Mesendoderm (in vitro differentiated cells): ENCODE measurements around the gene KRTAP1-4.

Source experiments
- DNase-seq: peaks from one replicate; pipeline ENCODE4 v3.0.0; 2013
- H2AK5ac ChIP-seq: 2 replicates; pipeline ENCODE4 v1.6.1; 2013; ENCODE audit warnings: low read length, inconsistent platforms
- H2BK120ac ChIP-seq: 2 replicates; pipeline ENCODE4 v1.6.1; 2013; ENCODE audit warnings: low read depth, mild to moderate bottlenecking, low read length, moderate library complexity, mixed read lengths
- H2BK15ac ChIP-seq: replicated peaks from 2 replicates; pipeline ENCODE4 v1.6.1; 2013; ENCODE audit warnings: low read depth, mild to moderate bottlenecking, moderate library complexity
- H2BK5ac ChIP-seq: 2 replicates; pipeline ENCODE4 v1.6.1; 2013; ENCODE audit warnings: low read length, inconsistent platforms
- H3K18ac ChIP-seq: 2 replicates; pipeline ENCODE4 v1.6.1; 2013; ENCODE audit warnings: mild to moderate bottlenecking, low read length, mixed read lengths
- H3K23ac ChIP-seq: one replicate; pipeline ENCODE4 v1.6.1; 2013; ENCODE audit warnings: low read length
- H3K27ac ChIP-seq: 2 replicates; pipeline ENCODE4 v1.5.1; 2013; ENCODE audit warnings: low read depth, mild to moderate bottlenecking, inconsistent platforms, low read length, moderate library complexity
- H3K27me3 ChIP-seq: 2 replicates; pipeline ENCODE4 v1.6.1; 2013; ENCODE audit warnings: low read length, control low read depth, mild to moderate bottlenecking, inconsistent platforms; ENCODE audit not compliant: insufficient read depth, poor library complexity
- H3K36me3 ChIP-seq: 2 replicates; pipeline ENCODE4 v1.6.1; 2013; ENCODE audit warnings: low read length, inconsistent platforms; ENCODE audit not compliant: control insufficient read depth, insufficient read depth
- H3K4ac ChIP-seq: one replicate; pipeline ENCODE4 v1.6.1; 2013; ENCODE audit warnings: low read depth, mild to moderate bottlenecking, low read length, moderate library complexity
- H3K4me1 ChIP-seq: 2 replicates; pipeline ENCODE4 v1.6.1; 2013; ENCODE audit warnings: low read depth, low read length, inconsistent platforms; ENCODE audit not compliant: control insufficient read depth
- H3K4me2 ChIP-seq: 2 replicates; pipeline ENCODE4 v1.6.1; 2013; ENCODE audit warnings: low read length
- H3K4me3 ChIP-seq: 2 replicates; pipeline ENCODE4 v1.5.1; 2013; ENCODE audit warnings: mild to moderate bottlenecking, low read length
- H3K56ac ChIP-seq: one replicate; pipeline ENCODE4 v1.6.1; 2013; ENCODE audit warnings: low read length
- H3K79me1 ChIP-seq: 2 replicates; pipeline ENCODE4 v1.6.1; 2013; ENCODE audit warnings: low read length, inconsistent platforms
- H3K79me2 ChIP-seq: 2 replicates; pipeline ENCODE4 v1.6.1; 2013; ENCODE audit warnings: mild to moderate bottlenecking, low read length; ENCODE audit not compliant: control insufficient read depth, insufficient read depth
- H3K9ac ChIP-seq: 2 replicates; pipeline ENCODE4 v1.6.1; 2013; ENCODE audit warnings: low read length, inconsistent platforms
- H4K5ac ChIP-seq: one replicate; pipeline ENCODE4 v1.6.1; 2013; ENCODE audit warnings: low read length
- H4K8ac ChIP-seq: one replicate; pipeline ENCODE4 v1.6.1; 2013; ENCODE audit warnings: low read depth, mild to moderate bottlenecking, control low read depth, low read length, moderate library complexity
- WGBS: extraction: QIAGEN DNeasy Blood & Tissue Kit; methylation state at CpG from one replicate; pipeline ENCODE4 v1.1.7; 2013; ENCODE audit warnings: low lambda C conversion rate, missing lambda C conversion rate; ENCODE audit not compliant: insufficient coverage; ENCODE audit errors: extremely low coverage; 5-methylcytosine and 5-hydroxymethylcytosine counted together

Gene KRTAP1-4

DNA sequence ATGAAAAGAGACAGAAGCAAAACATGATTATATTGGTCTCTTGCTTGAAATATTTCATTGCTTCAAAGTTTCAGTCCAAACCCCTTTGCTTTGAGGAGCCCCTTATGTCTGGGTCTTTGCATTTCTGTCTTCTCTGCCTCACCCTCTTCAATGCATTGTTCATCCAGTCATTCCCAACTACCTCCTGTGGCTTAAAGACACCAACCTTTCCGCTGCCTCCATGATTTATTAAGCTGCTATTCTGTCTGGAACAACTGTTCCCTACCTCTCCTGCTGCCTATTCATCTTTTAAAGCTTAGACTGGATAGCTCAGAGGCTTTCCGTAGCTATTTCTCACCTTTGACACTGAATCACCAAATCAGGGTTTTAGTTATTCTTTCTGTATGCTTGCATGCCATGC, 32.6 kb downstream of the KRTAP1-4 start:
- no peaks in the 10 kb centered on the region for H3K36me3 ChIP-seq
- H3K56ac ChIP-seq = no peak overlapping the region
- no peak overlapping the region for H4K8ac ChIP-seq
- no peak overlapping the region for H4K5ac ChIP-seq
- H3K18ac ChIP-seq = no peak overlapping the region
- WGBS = no CpG with 5 or more reads among the region's 2 CpGs
- H3K79me2 ChIP-seq = no peaks in the 10 kb centered on the region
- no peak overlapping the region for H2BK5ac ChIP-seq
- H3K4ac ChIP-seq = no peak overlapping the region
- H3K23ac ChIP-seq = no peak overlapping the region
- DNase-seq = no peak
- H3K27ac ChIP-seq = no peak overlapping the region
- no peak overlapping the region for H2BK15ac ChIP-seq
- H2BK120ac ChIP-seq = no peak overlapping the region
- H3K9ac ChIP-seq = no peak overlapping the region
- no peak overlapping the region for H2AK5ac ChIP-seq
- no peak overlapping the region for H3K4me2 ChIP-seq
- H3K4me3 ChIP-seq = no peak overlapping the region
- no peaks in the 10 kb centered on the region for H3K79me1 ChIP-seq
- H3K27me3 ChIP-seq = no peaks in the 10 kb centered on the region
- no peaks in the 10 kb centered on the region for H3K4me1 ChIP-seq

DNA sequence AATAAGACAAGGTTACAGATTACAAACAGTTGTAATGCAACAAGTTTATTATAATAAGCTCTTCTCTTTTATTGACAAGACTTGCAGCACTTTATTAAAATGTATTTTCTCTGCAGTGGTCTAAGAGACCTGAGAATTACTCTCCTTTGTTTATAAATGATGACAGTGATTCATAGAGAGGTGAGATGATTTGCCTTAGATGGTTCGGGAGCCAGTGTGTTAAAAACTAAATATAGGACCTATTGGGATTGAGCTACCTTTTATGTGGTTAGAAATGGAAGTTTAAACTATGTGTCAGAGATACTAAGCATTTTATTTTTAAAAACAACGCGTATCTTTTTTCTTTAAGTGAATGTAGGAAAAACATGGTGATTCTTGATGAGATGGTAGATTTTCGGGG, 33.2 kb downstream of the KRTAP1-4 start:
- H4K8ac ChIP-seq = no peak overlapping the region
- H3K56ac ChIP-seq = no peak overlapping the region
- no peak overlapping the region for H3K4me2 ChIP-seq
- no peaks in the 10 kb centered on the region for H3K4me1 ChIP-seq
- no peak overlapping the region for H2AK5ac ChIP-seq
- H2BK5ac ChIP-seq = no peak overlapping the region
- no peak overlapping the region for H2BK120ac ChIP-seq
- H3K79me2 ChIP-seq = no peaks in the 10 kb centered on the region
- no peaks in the 10 kb centered on the region for H3K79me1 ChIP-seq
- H4K5ac ChIP-seq = no peak overlapping the region
- WGBS = no CpG with 5 or more reads among the region's 4 CpGs
- no peak overlapping the region for H3K27ac ChIP-seq
- no peak overlapping the region for H2BK15ac ChIP-seq
- no peak overlapping the region for H3K23ac ChIP-seq
- no peak for DNase-seq
- no peak overlapping the region for H3K9ac ChIP-seq
- no peak overlapping the region for H3K4me3 ChIP-seq
- H3K4ac ChIP-seq = no peak overlapping the region
- H3K18ac ChIP-seq = no peak overlapping the region
- no peaks in the 10 kb centered on the region for H3K27me3 ChIP-seq
- no peaks in the 10 kb centered on the region for H3K36me3 ChIP-seq

DNA sequence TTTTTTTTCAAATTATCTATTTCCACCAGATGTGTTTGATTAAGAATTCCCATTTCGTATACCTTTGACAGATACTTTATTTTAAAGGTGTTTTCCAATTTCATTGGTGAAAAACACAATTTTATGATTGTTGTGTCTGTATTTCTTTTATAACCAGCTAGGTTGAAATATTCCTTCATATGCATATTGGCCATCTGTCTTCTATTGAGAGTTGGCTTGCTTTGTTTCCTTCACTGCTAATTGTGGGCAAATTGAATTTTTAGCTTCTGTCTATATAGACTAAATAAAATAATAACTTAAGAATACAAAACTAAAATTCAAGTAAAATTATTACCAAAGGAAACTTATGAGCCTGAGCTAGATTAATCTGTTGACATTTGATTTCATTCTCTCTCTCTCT, 34.9 kb downstream of the KRTAP1-4 start:
- H3K4me1 ChIP-seq = no peaks in the 10 kb centered on the region
- H3K27ac ChIP-seq = no peak overlapping the region
- no peak overlapping the region for H3K18ac ChIP-seq
- H3K9ac ChIP-seq = no peak overlapping the region
- H2BK5ac ChIP-seq = no peak overlapping the region
- no peak overlapping the region for H2BK15ac ChIP-seq
- no CpG with 5 or more reads among the region's 1 CpG for WGBS
- H2AK5ac ChIP-seq = no peak overlapping the region
- no peak overlapping the region for H3K4me2 ChIP-seq
- H3K36me3 ChIP-seq = no peaks in the 10 kb centered on the region
- H4K8ac ChIP-seq = no peak overlapping the region
- H3K23ac ChIP-seq = no peak overlapping the region
- no peak overlapping the region for H3K4ac ChIP-seq
- no peak for DNase-seq
- H3K27me3 ChIP-seq = no peaks in the 10 kb centered on the region
- H2BK120ac ChIP-seq = no peak overlapping the region
- H3K79me1 ChIP-seq = no peaks in the 10 kb centered on the region
- H4K5ac ChIP-seq = no peak overlapping the region
- no peak overlapping the region for H3K56ac ChIP-seq
- H3K4me3 ChIP-seq = no peak overlapping the region
- no peaks in the 10 kb centered on the region for H3K79me2 ChIP-seq

DNA sequence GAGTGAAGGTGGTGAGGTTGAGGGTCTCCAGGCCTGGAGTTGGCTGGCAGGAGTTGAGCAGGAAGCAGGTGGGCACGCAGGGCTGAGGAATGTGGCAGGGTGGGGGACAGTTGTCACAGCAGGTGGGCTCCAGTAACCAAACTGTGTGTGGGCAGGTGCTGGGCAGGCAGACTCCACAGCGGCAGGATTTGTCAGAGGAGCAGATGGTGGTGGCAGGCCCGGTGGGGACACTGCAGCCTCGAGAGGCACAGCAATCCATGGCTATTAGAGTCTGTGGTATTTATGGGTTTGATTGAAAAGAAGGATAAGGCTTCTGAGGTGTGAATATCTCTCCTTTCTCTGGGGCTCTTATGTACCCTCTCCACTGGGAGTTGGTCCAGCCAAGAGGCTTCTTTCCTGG, 36.2 kb downstream of the KRTAP1-4 start, which contains the start of gene KRTAP3-3:
Gene KRTAP3-3 (minus strand): TSS at position 326 of the 400 bp plus-strand sequence. CDS start 67 bp downstream, at position 259.
- Histone ChIP-seq H4K5ac (no peak within 1 kb of the TSS), H3K36me3 (no peaks in the 10 kb centered on the region), H3K4me1 (no peaks in the 10 kb centered on the region), H3K79me1 (no peaks in the 10 kb centered on the region), H3K4me3 (no peak within 1 kb of the TSS), H3K27ac (no peak within 1 kb of the TSS), H2BK15ac (no peak within 1 kb of the TSS), H3K9ac (no peak within 1 kb of the TSS), H2BK5ac (no peak within 1 kb of the TSS), H2BK120ac (no peak within 1 kb of the TSS), H3K27me3 (no peaks in the 10 kb centered on the region), H3K56ac (no peak within 1 kb of the TSS), H3K4me2 (no peak within 1 kb of the TSS), H2AK5ac (no peak within 1 kb of the TSS), H4K8ac (no peak within 1 kb of the TSS), H3K18ac (no peak within 1 kb of the TSS), H3K79me2 (no peaks in the 10 kb centered on the region), H3K4ac (no peak within 1 kb of the TSS), H3K23ac (no peak within 1 kb of the TSS)
- WGBS = no CpG with 5 or more reads among the region's 4 CpGs
- DNase-seq = peak; percentile 30

GRCh38 chr17:40993084-40993483, 36.9 kb downstream of the KRTAP1-4 start:
- Histone ChIP-seq H3K79me2 (no peaks in the 10 kb centered on the region), H3K4me2 (no peak overlapping the region), H3K36me3 (no peaks in the 10 kb centered on the region), H4K5ac (no peak overlapping the region), H3K18ac (no peak overlapping the region), H3K27ac (no peak overlapping the region), H4K8ac (no peak overlapping the region), H3K27me3 (no peaks in the 10 kb centered on the region), H2BK120ac (no peak overlapping the region), H2AK5ac (no peak overlapping the region), H3K4me1 (no peaks in the 10 kb centered on the region), H2BK5ac (no peak overlapping the region), H3K56ac (no peak overlapping the region), H3K4ac (no peak overlapping the region), H3K79me1 (no peaks in the 10 kb centered on the region), H2BK15ac (no peak overlapping the region), H3K23ac (no peak overlapping the region), H3K9ac (no peak overlapping the region), H3K4me3 (no peak overlapping the region)
- WGBS = no CpG with 5 or more reads among the region's 2 CpGs
- DNase-seq = no peak

GRCh38 chr17:40992666-40993065, 37.3 kb downstream of the KRTAP1-4 start:
- no peak overlapping the region for H3K4me3 ChIP-seq
- no peak overlapping the region for H3K4ac ChIP-seq
- no peak overlapping the region for H4K8ac ChIP-seq
- H3K4me2 ChIP-seq = no peak overlapping the region
- H2BK15ac ChIP-seq = no peak overlapping the region
- H4K5ac ChIP-seq = no peak overlapping the region
- H3K79me2 ChIP-seq = no peaks in the 10 kb centered on the region
- no peaks in the 10 kb centered on the region for H3K79me1 ChIP-seq
- H3K56ac ChIP-seq = no peak overlapping the region
- H3K27me3 ChIP-seq = no peaks in the 10 kb centered on the region
- H3K18ac ChIP-seq = no peak overlapping the region
- no peak overlapping the region for H3K23ac ChIP-seq
- DNase-seq = no peak
- no peak overlapping the region for H2AK5ac ChIP-seq
- no peak overlapping the region for H2BK120ac ChIP-seq
- no peak overlapping the region for H3K9ac ChIP-seq
- WGBS = no CpG with 5 or more reads among the region's 3 CpGs
- H3K4me1 ChIP-seq = no peaks in the 10 kb centered on the region
- no peak overlapping the region for H2BK5ac ChIP-seq
- H3K27ac ChIP-seq = no peak overlapping the region
- H3K36me3 ChIP-seq = no peaks in the 10 kb centered on the region
